NCI-H226 (cell line): ENCODE results near the gene ADARB2.

ENCODE experiments used
- DNase-seq: peaks from one replicate; pipeline ENCODE4 v3.0.0-alpha.2; 2015

The ADARB2 gene

DNA sequence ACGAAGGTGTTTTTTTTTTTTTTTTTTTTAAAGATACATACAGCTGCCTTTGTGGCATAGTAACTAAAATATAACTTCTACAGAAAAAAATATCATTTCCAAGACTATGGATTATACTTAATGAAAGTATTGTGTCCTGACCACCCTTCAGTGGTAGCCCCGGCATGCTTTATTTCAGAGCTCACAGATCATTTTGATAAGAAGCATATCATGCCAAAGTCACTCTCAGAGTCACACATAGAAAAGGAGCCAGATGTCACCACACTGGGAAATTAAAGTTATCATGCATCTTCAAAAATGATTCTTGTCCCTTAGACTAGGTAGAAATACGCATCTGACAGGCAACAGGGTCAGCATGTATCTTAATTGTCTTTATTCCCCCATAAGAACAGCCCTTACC lies 3.0 kb downstream of the ADARB2 start:
- DNase-seq = no peak

DNA sequence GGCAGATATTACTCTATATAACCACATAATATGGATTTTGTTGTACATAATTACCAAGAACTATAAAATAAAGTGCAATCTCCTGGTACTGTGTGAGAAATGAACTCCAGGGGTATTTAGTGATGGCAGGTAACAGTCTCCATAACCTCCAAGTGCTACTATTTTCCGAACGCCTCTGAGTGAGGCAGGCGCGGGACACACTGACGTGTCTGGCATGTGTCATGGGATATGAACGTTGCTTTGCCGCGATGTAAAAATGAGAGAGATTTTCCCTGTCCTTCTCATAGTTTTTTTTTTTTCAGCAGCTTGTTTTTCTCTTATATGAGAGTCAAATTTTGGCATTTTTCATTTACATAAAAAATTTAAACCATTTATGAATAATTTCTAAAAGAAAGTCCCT lies 3.6 kb downstream of the ADARB2 start:
- DNase-seq = no peak

DNA sequence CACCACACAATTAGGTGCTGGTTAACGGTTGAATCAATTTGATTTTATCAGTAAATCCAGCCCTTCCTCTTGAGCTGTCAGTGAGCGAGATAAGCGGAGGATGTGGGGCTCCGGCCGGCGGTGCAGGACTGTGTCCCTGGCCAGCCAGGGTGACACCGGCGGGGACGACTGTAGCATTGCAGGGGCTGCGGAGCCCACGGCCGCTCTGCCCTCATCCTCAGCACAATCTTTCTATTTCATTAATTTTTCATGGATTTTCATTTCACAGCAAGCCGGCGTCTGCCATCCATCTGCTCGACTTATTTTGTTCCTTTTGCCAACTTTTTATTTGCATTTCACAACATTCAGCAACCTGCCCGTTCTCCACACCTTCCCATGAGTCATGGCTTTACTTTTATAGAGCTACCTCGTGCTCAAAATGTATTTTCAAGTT lies 4.7 kb downstream of the ADARB2 start:
- DNase-seq = no peak

DNA sequence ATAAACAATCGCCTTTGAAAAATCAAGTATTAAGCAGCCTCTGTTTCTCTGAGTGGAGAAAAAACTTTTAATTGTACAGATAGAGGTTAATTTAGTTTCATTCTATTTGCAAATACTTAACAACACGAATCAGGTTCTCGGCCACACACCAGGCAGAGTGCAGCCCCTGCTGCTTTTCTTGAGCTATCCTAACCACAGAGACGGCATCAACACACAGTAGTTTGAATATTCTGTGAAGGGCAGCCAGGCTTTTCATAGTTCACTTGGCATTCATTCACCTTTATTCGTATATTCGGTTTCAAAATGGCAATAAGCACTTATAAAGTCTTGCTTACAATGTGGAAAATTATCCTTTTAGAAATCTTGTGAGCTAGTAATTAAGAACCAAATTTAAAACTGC lies 5.7 kb downstream of the ADARB2 start:
- no peak for DNase-seq

DNA sequence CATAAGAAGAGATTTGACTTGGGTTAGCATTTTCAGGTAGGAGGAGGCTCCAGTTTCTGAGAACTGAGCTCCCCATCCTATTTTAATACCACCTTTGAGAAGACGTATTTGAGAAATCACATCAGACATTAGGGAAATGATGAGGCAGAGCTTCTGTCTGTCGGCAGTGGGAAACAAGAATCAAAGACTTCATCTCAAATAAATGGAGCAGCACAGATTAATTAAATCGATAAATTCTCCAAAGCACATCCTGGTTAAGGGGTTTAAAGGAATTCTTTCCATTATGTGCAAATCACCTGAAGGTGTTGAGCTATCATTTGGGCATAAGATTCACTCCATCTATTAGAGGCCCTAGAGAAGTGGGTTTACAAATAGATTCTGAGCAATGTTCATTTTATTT lies 7.6 kb downstream of the ADARB2 start:
- DNase-seq = no peak

DNA sequence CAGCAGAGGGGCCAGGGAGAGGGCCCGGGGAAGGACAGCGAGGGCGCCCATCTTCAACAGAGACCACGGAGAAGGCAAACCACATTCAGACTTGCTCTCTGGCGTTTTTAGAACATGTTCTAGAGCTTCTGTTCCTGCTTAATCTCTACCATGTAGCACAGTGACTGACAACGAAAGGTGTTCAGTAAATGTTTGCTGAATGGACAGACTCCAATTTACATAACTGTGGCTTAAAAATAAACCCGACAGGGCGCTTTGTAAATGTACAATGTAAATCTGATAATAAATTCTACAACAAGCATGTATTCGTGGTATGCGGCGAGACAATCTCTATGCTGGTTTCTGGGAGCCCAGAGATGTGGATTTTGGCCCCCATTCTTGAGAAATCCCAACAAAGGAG lies 10.5 kb downstream of the ADARB2 start:
- no peak for DNase-seq

DNA sequence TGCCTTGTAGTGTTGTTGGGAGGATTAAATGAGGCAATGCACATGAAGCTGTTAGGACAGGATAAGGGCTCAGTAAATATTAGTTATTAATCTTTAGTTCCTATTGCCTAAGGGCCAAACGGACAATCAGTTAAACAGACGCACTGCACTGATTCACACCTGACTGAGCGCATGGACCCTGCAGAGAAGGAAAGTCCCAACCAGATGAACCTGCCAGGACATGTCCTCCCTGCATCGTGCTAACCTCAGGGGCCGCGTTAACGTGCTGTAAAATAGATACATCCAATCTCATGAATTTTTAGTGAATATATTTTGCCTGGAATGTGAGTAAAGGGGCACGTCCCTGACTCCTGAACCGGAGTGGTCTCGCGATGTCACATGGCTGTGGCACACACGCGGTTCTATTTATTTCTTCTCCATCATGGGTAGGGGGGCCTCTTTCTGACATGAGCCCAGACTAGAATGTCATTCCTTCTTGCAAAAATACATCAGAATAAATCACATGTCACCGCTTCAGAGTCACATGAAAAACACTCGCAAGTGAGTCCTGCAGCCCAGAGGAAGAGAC lies 12.3 kb downstream of the ADARB2 start:
- DNase-seq = no peak

DNA sequence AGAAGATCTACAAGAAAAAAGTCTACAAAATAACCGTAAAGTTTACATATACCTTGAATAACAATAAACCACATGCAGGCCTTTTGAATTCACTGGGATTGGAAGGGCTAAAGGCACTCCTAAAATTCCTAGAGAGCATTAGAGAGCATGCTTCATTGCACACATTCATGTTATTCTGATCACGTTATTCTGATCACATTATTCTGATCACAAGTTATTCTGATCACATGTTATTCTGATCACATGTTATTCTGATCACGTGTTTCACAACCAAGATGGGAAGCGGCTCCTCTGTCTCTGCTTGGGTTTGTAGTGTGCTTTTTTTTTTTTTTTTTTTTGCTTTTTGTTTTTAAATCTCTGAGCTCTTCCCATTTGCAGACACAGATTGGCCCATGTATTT lies 20.5 kb downstream of the ADARB2 start:
- DNase-seq = no peak

DNA sequence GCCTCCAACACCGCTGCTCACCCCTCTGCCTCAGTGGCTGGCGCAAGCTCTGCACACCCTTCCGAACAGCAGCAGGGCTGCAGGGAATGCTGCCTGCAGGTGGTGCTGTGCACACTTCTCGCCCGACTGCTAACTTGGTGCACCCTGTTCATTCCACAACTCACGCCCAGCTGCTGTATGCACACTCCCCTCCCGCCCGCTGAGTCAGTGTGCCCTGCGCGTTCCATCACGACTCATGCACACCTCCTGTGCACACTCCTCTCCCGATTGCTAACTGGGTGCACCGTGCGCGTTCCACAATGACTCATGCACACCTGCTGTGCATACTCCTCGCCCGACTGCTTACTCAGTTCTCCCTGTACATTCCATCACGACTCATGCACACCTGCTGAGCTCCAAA lies 21.5 kb downstream of the ADARB2 start:
- DNase-seq = no peak

DNA sequence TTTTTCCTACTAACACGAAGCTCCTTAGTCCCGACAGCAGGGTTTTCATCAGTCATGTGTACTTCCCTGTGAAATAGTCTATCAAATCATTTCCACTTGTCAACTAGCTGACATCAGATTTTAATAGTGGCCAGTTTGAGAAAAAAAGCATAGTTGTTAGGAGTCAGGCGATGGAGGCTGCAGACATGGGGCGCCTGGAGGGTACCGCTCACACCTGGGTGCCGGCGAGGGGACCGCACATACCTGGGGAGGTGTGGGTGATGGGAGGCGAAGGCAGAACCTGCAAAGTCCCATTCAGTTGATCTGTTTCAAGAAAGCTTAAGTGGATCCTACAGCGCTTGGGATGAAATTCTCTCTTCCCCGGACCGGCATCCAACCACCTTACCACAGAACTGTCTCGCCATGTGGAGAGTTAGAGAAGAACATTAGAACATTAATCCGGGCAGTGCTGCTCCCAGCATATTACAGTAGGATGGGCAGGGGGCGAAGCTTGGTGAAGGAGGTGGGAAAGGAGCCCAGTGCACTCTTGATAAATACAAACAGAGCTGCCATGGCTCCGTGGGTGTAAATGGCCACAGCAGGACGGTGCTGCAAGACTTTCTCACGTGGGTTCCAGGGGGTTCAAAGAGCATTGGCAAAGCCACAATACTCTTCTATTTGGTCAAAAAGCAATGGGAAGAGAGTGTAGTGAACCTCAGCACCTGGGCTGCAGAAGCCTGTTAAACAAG lies 24.2 kb downstream of the ADARB2 start:
- no peak for DNase-seq

DNA sequence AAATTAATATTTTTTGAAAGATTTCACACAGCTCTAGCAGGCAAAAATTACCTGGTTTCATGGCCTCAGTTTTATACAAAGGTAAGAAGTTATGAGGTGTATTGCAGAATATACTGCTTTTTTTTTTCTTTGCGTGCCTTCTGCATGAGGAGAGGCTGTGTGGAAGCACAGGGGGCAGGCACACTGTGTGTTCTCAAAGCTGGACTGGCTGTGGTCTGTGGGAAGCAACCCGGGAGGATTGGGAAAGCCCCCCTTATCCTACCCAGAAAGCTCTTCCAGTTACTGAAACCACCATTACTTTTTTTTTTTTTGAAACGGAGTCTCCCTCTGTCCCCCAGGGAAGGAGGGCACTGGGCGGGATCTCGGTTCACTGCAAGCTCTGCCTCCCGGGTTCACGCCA lies 25.0 kb downstream of the ADARB2 start:
- no peak for DNase-seq

DNA sequence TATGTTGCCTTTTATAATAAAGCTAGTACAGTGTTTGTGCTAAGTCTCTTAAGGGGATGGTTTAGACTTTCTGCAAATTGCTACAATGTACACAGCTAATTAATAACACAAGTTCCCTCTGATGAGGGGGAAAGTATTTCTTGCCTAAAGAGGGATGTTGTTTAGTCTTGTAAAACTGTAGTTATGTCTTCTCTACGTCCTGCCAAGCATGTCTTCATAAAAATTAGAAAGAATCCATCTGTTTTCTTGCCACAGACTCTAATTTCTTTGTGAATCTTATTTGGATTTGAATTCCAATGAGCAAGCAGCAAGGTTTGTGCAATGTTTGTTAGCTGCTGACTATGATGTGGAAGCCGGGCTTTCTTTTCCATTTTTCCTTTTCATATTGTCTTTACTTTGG lies 28.2 kb downstream of the ADARB2 start:
- no peak for DNase-seq

DNA sequence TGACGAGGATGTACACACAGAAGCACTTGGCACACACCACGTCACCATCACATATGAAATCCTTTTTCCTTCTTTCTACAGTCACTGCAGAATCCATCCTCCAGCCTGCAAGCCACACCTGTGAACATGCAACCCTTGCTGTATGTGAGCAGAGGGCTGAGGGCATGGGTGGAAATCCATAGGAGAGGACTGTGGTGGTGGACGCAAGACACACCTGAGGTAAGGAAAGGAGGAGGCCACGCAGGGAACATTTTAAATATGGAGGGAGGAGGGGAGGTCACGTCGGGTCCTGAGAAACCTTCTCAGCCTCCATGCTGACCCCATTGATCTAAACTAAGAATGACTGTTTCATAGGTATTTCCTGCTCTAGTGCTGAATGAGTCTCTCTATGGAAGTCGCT lies 28.6 kb downstream of the ADARB2 start:
- DNase-seq = no peak

DNA sequence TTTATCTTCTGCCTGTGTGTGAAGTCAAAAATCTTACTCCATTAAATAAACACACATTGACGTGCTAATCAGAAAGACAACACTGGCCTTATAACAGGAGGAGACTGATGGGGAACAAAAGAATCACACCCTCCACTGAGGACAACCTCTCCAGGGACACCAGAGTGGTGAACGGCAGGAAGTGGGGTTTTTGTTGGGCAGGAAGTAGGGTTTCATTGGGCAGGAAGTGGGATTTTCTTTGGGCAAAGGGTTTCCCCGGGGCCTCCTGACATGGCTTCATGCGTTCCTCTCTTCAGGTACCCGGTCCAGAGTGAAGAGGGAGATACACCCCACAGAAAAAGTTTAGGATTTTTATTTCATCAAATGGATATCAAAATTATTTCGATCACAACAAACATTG lies 30.6 kb downstream of the ADARB2 start:
- DNase-seq = no peak

DNA sequence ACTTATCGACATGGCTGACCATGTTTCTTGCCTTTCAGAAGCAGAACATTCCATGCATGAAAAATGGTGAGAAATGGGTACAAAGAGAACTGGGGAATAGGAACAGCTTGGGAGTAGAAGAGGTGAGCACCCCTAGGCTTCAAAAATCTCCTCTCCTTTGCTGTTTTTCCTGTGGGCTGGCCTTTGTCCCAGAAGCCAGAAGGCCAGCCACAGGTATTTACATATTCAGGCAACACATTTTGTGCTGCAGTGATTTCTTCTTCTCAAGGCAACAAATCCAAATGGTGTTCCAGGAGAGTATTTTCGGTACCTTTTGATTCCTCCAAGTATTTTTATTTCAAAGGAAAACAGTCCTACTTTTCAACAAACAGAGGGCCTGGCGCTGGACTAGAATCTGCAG lies 31.1 kb downstream of the ADARB2 start:
- DNase-seq = no peak

DNA sequence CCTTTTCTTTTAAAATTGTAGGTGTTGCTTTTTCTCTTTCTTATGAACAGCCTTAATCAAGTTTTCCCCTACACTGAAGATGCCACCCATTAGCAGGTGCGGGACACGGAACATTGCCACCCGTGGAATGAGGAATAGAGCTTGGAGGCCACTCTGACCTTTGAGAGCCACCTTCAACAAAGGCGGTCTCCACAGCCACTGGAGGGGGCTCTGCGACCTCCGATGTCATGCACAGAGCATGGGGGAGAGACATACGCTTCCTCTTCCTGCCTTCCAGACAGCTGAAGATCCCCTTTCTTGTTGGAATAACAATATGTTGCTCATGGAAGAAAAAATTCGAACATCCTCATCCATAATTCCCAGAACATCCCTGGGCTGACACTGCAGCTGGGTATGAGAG lies 39.1 kb downstream of the ADARB2 start:
- no peak for DNase-seq

DNA sequence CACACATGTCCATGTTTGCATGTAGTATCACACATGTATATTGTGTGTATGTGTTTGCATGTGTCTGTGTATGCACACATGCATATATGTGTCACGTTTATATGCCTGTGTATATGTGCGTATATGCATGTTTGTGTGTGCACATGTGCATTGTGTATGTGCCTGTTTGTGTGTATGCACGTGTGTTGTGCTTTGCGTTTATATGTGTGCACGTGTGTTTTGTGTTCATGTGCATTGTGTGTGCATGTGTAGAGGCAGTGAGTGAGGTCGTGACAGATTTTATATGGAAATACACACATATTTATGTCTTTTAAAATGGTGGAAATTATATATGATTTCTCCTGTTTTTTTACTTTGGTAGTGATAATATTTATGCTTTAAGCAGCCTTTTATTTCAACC lies 41.2 kb downstream of the ADARB2 start:
- no peak for DNase-seq

DNA sequence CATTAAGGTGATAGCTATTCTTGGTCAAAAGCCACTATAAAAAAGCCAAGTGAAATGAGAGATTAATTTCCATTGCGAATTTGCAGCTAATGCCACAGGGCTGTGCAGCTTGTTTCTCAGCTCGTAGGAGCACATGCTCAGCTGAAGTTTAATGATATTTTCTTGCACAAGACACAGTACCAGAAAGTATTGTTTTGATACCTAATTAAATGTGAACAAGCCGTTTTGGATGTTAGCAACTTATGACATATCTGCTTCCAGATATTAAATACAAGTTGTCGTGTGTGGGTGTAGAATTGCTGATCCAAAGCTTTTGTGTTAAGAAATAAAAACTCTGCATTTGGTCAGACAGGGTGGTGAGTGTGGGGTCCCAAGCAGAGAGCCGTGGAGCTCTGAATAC lies 47.2 kb downstream of the ADARB2 start:
- DNase-seq = no peak

DNA sequence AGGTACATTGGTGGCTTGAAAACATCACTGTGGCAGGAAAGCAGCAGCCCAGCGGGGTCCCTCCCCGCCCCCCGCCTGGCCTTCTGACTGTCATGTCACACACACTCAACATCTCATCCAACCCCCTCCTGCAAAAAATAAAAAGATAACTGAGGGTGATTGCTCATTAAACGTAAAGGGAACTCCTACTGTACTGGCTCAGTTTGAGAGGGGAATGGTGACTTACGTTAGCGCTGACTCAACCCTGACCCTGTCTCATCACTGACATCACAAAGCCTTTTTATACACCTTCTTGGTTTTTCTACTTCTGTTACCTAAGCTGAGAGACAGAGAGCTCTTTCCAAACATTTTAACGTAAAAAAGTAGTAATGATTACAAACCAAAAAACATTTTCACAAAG lies 48.8 kb downstream of the ADARB2 start:
- DNase-seq = no peak

DNA sequence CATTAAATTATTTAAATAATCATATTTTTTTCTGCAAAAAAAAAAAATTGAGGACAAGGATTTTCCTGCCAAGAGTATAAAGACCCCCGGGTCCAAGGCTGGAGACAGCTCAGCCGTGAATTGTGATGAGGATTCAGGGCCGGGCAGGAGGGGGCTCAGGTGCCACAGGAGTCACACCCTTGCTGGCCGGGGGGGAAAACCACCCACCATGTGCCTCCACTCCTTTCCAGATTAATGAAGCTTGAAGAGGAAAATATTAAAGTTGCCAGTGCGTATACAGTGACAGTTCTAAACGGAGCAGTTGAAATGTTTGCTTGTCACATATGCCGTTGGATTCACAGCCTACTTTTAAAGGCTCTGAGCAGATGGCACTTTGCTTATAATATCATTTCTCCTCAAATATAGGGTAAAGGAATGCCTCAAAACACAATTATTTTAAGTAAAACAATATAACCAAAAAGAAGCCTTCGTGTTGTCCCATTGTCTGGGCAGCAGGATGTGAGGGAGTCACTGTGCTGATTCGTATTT lies 49.6 kb downstream of the ADARB2 start:
- DNase-seq = no peak

DNA sequence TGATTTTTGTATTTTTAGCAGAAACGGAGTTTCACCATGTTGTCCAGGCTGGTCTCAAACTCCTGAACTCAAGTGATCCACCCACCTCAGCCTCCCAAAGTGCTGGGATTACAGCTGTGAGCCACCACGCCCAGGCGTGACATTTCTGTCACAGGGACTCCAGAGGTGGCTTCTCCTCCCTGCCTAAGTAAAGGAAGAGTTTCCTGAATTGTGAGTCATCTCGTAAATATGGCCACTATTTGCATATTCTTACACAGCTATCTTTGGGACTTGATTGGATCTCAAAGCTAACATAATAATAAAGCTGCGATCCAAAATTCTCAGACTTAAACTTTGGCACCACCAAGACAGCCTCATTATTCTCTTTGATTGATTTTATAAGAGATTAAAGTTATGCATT lies 50.1 kb downstream of the ADARB2 start:
- DNase-seq = no peak

DNA sequence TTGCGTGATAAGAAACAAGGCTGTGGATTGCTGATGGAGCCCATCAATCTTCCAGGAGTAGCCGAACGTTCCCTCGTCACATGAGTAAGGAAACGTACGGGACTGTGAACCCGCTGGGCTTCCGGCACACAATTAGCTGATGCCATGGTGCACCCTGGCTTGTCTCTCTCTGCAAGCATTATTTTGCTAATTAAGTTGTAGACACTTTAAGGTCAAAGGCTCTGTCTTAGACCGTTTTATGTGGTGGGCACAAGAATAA lies 50.9 kb downstream of the ADARB2 start:
- DNase-seq = no peak

DNA sequence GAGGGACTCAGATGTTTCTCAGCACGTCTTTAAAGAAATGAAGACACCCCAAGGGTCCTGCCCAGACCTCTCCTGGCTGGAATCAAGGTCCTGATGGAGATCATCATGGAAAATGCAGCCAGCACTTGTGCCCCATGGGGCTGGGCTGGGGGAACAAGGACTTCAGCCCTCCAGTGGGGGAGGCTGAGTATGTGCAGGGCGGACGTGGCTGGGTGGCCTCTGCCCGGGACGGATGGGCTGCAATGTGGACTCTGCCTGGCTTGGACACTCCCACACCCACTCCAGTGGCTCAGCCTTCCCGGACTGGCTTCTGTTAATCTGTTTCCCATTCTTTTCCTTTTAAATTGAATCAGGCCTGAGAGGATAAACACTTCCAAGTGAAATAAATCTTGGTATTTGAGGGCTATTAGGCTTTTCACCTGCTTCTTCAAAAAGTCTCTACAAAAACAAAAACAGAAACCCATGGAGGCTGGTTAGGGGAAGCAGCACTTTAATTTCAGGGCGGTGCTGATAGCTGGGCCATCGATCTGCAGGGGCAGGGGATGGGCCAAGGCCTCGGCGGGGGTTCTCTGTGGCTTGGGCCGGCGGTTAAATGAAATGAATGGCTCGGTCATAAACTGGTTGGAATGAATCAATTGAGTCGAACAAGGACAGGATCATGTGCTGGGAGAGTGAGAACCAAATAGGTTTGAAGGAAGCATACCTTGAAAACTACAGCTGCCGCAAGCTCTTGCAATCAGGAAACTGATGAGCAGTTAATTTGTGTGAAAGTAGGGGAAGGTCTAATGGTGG lies 51.4 kb downstream of the ADARB2 start:
- no peak for DNase-seq

DNA sequence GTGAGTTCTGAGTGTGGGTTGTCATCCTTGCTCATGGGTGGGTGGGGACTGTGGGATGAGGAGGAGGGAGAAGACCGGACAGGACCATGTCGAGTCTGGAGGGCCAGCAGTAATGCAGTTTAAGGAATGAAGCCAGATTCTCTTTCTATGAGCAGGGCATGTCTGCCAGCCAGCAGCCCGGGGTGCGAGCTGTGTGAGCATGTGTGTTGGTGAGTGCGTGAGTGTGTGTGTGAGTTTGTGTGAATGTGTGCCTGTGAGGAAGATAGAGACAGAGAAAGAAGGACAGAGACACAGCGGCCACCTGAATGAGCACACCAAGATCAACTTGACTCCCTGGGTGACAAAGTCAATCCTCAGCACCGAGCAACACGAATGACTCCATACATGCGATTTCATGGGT lies 52.3 kb downstream of the ADARB2 start:
- no peak for DNase-seq

DNA sequence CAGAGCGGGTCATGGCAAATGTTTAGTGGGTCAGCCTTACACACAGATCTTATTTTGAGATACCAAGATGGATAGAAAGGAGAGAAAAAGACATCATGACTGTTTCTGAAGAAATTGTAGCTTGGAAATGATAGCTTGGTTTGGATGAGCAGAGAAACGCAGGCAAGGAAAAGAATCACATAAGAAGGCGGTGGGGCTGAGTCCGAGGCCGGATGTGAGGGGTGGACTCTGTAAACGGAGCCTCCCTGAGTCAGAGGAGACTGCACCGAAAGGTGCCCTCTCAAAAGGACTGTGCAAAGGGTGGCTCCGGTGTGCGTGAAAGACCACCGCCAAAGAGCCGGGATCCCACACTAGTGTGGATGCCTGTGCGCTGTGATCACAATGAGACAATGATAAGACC lies 53.7 kb downstream of the ADARB2 start:
- no peak for DNase-seq
